Measurements from ENCODE around the gene FLOT2. TPM values are rescaled to one million over a fixed set of nuclear protein-coding genes. Genes with fewer than 3 reads are reported as not detected.
A peak's percentile ranks its signal among the peaks of the same experiment; 100 is the strongest.

Gene FLOT2
- total and polyA plus RNA-seq, 10 of the 15 experiments (the other 5 are each of a cell fraction or from before 2014, with no cell fraction given), result 56.8 to 302 (median 149) TPM

- TF ChIP-seq EP300 (IDR thresholded peaks at IDR 0.05; ENCODE audit: borderline replicate concordance in 1 of 2, control insufficient read depth in 1 of 2, low read depth in 2 of 2, low read length in 2 of 2), result peak in 1 of 2 experiments; percentile 51; a peak in 1 of 4 replicates
- peak; percentile 56; the same call in 1 of the 2 replicates for TF ChIP-seq NR2C1 (IDR thresholded peaks at IDR 0.05)
- peak; percentile 79 for TF ChIP-seq ESRRA (IDR thresholded peaks at IDR 0.05; ENCODE audit: low read length)
- peak; percentile 55 for TF ChIP-seq HCFC1 (IDR thresholded peaks at IDR 0.05; ENCODE audit: low read length)
- TF ChIP-seq RELA (IDR thresholded peaks at IDR 0.05; ENCODE audit: borderline replicate concordance, partially characterized antibody), result peak; percentile 65
- TF ChIP-seq RELB (IDR thresholded peaks at IDR 0.05; ENCODE audit: low read depth), result 0 out of 2 replicates have a peak, but pooled peaks have one; percentile 29
- peak; percentile 42 for TF ChIP-seq PKNOX1 (IDR thresholded peaks at IDR 0.05)
- no peak for TF ChIP-seq SPI1 (IDR thresholded peaks at IDR 0.05; ENCODE audit: borderline replicate concordance, insufficient read depth, low read depth, low read length)
- TF ChIP-seq SUZ12 (IDR thresholded peaks at IDR 0.05; ENCODE audit: unreplicated experiment), result no peak
- TF ChIP-seq BCLAF1 (IDR thresholded peaks at IDR 0.05), result 0 out of 2 replicates have a peak, but pooled peaks have one; percentile 25
- TF ChIP-seq IRF4 (IDR thresholded peaks at IDR 0.05; ENCODE audit: low read depth, low read length), result peak; percentile 77
- peak; percentile 96 for TF ChIP-seq PAX8 (IDR thresholded peaks at IDR 0.05)
- no peak for TF ChIP-seq SMAD5 (IDR thresholded peaks at IDR 0.05; ENCODE audit: low read depth)
- TF ChIP-seq ELK1 (IDR thresholded peaks at IDR 0.05; ENCODE audit: low read depth, low read length), result peak; percentile 53; the same call in 1 of the 2 replicates
- no peak for TF ChIP-seq KAT2A (conservative IDR thresholded peaks at IDR 0.05; ENCODE audit: control insufficient read depth, low read depth, low read length)
- peak; percentile 85 for TF ChIP-seq BACH1 (IDR thresholded peaks at IDR 0.05; ENCODE audit: borderline replicate concordance)
- TF ChIP-seq USF2 (IDR thresholded peaks at IDR 0.05; ENCODE audit: borderline replicate concordance, low read depth, low read length), result no peak
- TF ChIP-seq BHLHE40 (IDR thresholded peaks at IDR 0.05; ENCODE audit: borderline replicate concordance in 1 of 2, low read depth in 2 of 2, low read length in 1 of 2), result peak; percentile 92 to 98
- 0 out of 2 replicates have a peak, but pooled peaks have one; percentile 41 for TF ChIP-seq NBN (IDR thresholded peaks at IDR 0.05)
- no peak for TF ChIP-seq CBX5 (IDR thresholded peaks at IDR 0.05; ENCODE audit: low read depth)
- peak; percentile 68; the same call in 1 of the 2 replicates for TF ChIP-seq MEF2A (IDR thresholded peaks at IDR 0.05; ENCODE audit: insufficient read depth, low read depth, low read length)
Observed at GRCh38 chr17:28902819-28903545, 5.4 kb upstream of the FLOT2 start, which contains the start of gene DHRS13 (continued).

Data from GM12878 (cell line).